HG03565 (cell line): ENCODE results near the gene TGM6.
"Not testable (repeated sequence)": the region's sequence is repeated elsewhere in the genome, so short reads cannot be mapped to it uniquely, and the experiment has no call there.

Experiments used
- ATAC-seq: cut with Tn5 transposase; IDR thresholded peaks from one replicate; pipeline ENCODE4 v1.9.1; 2021; ENCODE audit warnings: mild to moderate bottlenecking, moderate library complexity; ENCODE audit not compliant: unreplicated experiment

Gene TGM6

DNA sequence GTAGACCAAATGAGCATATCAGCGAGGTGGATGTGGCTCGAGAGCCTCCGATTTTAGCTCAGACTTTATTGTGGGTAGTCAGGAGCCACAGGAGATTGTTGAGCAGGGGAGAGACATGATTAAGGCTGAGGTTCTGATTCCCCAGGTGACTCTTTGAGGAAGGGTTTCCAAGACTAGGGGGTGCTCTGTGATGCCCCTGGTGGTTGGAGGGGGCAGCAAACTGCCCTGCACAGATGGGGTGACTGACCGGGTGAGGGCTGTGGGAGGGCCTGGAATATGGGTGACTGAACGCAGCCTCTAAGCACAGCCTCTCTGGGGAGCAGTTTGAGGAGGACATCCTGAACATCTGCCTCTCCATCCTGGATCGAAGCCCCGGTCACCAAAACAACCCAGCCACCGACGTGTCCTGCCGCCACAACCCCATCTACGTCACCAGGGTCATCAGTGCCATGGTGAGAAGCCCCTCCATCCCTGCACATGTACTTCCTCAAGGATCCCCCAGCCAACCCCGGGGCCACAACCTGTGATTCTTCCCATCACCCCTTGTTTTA lies 17.0 kb downstream of the TGM6 start:
- no peak for ATAC-seq

DNA sequence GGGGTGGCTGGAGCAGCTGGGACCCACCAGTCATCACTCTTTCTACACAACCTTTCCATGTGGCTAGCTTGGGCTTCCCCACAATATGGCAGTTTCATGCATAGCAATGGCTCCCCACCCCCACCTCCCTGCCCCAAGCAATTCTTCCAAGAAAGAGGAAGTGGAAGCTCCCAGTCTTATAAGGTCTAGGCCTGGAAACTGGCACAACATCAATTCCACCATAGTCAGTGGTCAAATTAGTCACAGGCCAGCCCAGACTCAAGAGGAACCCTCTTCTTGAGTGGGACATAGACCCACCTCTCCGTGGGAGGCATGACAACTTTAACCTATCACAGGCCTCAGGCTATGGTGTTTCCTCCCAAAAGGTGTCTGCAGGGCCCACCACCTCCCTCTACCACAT lies 17.7 kb downstream of the TGM6 start:
- no peak for ATAC-seq

DNA sequence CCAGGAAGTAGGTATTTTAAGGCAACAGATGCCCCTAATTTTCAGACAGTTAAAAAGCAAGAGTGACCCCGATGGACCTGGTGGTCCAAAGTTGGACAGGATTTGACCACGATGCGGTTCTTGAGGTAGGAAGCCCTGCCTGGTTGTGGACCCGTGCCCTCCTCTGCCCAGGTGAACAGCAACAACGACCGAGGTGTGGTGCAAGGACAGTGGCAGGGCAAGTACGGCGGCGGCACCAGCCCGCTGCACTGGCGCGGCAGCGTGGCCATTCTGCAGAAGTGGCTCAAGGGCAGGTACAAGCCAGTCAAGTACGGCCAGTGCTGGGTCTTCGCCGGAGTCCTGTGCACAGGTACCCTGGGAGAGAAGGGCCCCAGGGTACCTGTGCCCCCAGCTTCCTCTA lies 18.7 kb downstream of the TGM6 start:
- ATAC-seq, result no peak

DNA sequence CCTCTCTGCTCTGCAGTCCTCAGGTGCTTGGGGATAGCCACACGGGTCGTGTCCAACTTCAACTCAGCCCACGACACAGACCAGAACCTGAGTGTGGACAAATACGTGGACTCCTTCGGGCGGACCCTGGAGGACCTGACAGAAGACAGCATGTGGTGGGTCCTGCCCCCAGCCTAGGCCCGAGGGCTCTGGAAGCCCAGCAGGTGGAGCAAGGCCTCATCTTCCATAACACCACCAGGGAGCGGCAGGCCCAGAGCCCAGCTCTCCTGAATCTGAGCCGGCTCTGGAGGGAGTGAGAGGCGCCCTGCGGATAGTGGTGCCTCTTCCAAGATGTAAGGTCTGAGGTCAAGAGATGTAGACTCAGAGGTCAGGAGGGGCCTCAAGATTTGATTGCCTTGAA lies 19.6 kb downstream of the TGM6 start:
- no peak for ATAC-seq

DNA sequence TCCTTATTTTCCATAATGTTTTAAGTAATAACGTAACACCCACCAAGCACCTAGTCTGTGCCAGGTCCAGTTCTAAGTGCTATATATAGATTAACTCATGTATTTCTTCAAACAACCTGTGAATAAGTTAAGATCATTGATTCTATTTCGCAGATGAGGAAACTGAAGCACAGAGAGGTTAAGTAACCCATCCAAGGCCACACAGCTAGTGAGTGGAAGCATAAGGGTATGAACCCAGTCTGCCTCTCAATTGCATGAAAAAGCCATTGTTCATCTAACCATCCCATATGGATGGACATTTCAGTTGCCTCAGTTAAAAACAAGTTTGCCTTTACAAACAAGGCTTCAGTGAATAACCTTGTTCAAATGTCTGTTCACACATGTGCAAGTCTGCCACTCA lies 20.8 kb downstream of the TGM6 start:
- no peak for ATAC-seq

DNA sequence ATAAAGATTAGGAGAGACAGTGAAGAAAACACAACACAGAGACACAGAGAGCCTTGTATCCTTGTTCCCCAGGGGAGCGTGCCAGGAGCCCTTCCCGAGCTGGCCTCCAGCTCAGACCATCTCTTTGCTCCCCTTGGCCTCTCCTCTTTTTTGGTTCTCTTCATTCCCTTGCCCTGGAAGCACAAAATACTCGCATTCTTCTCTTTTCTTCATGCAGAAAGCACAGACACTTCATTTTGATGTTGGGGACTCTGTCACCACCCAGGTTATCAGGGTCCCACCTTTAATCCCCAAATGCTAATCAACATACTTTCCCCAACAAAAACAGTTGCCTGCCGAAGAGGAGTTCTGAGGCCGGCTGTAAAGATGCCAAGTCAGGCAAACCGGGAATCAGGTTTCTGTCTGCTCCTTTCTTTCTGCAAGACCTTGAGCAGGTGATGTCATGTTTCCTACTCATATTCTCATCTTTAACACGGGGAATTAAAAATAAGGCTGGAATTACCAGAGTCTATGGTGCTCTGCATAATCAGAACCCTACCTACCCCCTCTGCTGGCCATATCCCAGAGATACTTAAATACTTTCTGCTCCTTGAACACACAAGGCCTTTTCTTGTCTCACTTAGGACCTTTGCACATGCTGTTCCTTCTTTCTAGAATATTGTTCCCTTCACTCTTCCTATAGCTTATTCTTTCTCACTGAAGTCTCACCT lies 21.7 kb downstream of the TGM6 start:
- no peak for ATAC-seq

DNA sequence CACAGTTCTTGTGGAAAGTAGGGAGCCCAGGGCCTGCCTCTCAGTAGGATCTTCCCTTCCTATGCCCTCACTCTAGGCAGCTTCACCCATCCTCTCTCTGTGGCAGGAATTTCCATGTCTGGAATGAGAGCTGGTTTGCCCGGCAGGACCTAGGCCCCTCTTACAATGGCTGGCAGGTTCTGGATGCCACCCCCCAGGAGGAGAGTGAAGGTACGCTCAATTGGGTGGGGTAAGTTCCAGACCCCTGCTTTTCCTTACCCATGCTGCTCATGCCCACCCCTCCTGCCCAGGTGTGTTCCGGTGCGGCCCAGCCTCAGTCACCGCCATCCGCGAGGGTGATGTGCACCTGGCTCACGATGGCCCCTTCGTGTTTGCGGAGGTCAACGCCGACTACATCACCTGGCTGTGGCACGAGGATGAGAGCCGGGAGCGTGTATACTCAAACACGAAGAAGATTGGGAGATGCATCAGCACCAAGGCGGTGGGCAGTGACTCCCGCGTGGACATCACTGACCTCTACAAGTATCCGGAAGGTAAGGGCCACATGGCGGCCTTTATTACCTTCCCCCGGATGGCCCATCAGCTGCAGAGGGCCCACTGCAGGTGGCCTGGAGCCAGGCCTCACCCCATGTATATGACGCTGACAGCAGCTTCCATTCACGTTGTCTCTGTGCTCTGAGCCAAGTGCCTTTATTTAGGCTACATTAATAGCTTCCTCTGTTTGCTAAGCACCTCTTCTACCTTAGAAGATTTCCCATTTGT lies 22.8 kb downstream of the TGM6 start:
- ATAC-seq, result no peak

DNA sequence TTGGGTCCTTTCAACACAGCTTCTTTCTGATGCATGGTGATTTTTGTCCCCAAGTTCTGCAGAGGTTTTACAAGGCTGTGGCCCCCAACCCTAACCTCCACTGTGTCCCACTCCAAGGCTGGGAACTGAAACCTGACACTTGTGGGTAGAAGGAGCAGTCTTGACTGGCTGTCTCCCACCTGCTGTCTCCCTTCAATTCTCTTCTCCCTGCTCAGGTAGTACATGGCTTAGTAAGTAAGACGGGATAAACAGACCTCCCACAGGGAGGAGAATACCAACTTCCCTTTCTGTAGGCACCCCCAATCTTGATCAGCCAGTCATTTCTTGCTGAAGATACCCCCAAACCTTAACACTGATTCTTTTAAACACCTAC lies 25.0 kb downstream of the TGM6 start:
- no peak for ATAC-seq

DNA sequence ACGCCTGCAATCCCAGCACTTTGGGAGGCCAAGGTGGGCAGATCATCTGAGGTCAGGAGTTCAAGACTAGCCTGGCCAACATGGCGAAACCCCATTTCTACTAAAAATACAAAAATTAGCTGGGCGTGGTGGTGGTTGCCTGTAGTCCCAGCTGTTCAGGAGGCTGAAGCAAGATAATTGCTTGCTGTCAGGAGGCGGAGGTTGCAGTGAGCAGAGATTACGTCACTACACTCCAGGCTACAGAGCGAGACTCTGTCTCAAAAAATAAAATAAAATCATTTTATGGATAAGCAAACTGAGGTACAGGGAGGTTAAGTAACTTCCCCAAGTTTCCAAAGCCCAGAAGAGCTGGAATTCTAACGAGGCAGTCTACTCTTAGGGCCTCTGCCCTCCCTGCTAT lies 26.7 kb downstream of the TGM6 start:
- ATAC-seq, result not testable (repeated sequence)

DNA sequence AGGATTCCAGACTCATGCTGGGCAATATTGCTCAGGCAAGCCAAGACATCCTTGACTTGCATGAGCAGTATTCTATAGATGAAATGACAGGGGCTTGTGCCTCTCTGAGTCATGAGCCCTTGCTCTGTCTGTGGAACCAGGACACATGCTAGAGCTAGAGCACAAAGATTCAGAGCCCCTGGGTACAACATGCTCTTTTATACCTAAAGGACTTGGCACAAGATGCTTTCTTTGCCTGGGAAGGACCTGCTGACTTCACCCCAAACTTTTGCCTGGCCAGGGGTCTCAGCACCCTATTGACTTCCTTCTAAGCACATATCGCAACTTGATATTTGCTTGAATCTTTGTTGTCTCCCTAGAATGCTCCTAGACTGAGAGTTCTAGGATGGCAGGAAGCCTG lies 27.4 kb downstream of the TGM6 start:
- no peak for ATAC-seq

DNA sequence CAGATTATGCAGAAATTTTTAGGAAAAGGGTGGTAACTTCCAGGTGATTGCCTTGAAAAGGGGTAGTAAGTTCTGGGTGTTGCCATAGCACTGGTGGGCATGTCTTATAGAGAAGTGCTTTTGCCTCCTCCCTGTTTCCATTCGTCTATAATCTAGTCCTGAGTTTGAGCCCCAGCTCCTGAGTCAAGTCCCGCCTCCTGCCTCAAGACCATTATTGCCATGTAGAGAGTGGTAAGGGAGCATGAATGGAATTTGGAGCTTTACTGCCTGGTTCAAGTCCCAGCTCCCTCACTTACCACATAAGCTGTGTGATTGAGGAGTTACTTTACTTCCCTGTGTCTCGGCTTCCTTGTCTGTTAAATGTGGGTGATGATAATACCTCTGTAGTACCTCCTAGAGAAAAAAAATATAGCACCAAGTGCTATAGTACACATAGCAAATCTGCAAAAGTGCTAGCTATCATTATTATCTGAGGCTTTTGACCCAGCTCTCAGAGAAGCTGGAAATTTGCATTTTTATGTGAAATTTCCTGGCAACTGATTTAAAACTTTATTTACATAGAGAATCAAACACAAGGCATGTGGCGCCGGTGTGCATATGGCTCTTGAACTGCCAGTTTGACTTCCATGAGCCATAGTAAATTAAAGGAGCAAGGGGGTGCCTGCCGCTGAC lies 36.0 kb downstream of the TGM6 start:
- ATAC-seq, result no peak

DNA sequence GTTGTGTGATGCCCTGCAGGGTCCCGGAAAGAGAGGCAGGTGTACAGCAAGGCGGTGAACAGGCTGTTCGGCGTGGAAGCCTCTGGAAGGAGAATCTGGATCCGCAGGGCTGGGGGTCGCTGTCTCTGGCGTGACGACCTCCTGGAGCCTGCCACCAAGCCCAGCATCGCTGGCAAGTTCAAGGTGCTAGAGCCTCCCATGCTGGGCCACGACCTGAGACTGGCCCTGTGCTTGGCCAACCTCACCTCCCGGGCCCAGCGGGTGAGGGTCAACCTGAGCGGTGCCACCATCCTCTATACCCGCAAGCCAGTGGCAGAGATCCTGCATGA lies 36.5 kb downstream of the TGM6 start:
- ATAC-seq, result no peak

DNA sequence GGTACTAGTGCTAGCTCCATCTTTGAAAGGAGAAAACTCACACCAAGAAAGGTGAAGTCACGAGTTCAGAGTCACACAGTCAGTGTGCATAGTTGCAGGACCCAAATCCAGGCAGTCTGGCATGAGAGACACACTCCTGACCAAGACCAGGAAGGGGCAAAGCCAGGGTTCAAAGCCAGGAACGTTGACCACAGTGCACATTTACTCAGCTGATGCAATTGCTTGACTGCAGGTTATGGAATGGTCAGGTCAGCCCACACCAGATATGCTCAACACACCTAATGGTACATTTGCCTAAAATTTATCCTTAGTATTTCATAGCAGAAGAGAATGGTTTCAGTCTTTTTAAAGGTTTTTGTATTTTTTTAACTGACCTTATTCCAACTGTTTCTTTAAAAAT lies 37.7 kb downstream of the TGM6 start:
- no peak for ATAC-seq

DNA sequence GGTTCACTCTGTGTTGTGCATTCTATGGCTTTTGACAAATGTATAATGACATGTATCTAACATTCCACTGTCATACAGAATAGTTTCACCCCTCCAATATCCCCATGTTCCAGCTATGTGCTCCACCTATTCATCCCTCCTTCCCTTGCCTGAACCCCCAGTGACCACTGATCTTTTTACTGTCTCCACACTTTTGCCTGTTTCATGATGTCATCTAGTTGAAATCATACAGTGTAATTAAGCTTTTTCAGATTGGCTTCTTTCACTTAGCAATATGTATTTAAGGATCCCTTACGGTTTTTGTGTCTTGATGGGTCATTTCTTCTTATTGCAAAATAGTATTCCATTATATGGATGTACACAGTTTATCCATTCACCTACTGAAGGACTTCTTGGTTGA lies 39.8 kb downstream of the TGM6 start:
- no peak for ATAC-seq

DNA sequence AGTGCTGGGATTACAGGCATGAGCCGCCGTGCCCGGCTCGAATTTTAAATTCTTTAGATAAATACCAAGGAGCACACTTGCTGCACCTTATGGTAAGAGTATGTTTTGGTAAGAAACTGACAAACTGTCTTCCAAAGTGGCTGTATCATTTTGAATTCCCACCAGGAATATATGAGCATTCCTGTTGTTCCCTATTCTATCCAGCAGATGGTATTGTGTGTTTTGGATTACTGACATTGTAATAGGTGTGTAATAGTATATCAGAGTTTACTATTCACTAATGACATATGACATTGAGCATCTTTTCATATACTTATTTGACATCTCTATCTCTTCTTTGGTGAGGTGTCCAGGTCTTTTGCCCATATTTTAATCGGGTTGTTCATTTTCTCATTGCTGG lies 40.5 kb downstream of the TGM6 start:
- no peak for ATAC-seq

DNA sequence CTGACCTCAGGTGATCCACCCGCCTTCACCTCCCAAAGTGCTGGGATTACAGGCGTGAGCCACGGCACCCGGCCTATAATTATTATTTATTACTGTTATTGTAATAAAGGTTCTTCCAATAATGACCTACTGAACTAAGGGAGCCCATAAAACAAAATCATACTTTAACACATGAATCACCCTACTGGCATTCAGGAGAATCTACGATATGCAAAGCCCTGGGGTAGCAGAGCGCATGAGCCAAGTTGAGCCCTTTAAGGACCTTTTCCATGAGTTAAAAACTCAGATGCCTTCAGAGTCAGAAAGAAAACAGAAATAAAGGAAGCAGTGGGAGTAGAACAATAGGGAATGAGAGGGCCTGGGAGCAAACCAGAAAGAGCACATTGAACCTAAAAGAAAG lies 48.4 kb downstream of the TGM6 start:
- no peak for ATAC-seq

DNA sequence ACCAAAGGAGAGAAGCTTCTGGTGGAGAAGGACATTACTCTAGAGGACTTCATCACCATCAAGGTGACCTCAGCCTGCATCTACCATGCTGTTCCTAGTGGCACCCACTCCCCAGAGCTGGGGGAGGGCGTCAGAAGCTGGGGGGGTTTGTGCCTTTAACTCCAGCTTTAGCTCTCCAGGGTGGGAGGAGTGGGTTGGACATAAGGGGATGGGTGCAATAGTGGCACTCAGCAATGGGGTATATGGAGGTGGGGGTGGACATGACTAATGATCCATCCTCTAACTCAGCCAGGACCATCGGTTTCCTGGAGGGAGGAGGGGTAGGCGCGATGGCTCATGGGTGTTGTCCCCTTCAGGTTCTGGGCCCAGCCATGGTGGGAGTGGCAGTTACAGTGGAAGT lies 49.8 kb downstream of the TGM6 start:
- no peak for ATAC-seq

DNA sequence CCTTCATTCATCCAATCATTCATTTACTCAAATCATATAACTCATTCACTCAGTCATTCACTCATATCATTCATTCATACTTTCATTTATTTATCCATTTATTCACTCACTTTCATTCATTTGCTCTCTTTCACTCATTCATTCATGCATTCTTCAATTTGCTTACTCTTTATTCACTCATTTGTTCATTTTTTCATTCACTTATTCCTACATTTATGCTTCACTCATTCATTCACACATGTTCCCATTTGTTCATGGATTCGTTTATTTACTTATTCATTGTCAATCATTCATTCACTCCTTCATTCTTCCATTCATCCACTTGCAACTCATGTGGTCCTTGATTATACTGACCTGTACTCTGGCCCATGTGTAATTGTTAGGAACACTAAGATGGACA lies 50.5 kb downstream of the TGM6 start:
- no peak for ATAC-seq

DNA sequence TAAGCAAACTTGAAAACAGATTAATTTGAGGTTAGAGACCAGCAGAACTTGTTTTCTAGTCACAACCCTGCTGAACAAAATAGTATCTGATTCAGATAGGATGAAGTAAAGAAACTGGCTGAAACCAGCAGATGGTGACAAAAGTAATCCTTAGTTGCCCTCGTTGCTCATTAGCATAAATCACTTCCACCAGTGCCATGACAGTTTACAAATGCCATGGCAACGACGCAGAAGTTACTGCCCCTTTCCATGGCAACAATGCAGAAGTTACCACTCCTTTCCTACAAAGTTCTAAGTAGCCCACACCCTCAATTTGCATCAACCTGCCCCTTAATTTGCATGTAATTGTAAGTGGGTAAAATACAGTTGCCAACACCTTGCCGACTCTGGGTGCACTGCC lies 66.1 kb downstream of the TGM6 start:
- no peak for ATAC-seq

DNA sequence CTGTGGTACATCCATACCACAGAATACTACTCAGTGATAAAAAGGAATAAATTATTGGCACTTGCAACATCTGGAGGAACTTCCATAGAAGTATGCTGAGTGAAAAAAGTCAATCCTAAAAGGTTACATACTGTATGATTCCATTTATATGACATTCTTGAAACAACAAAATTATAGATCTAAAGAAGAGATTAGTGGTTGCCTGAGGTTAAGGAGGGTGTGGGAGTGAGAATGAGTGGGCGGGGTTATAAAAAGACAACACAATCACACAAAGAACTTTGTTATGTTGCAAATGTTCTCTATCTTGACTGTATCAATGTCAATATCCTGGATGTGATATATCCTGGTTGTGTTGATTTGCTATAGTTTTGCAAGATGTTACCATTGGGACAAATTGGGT lies 68.7 kb downstream of the TGM6 start:
- ATAC-seq, result no peak

DNA sequence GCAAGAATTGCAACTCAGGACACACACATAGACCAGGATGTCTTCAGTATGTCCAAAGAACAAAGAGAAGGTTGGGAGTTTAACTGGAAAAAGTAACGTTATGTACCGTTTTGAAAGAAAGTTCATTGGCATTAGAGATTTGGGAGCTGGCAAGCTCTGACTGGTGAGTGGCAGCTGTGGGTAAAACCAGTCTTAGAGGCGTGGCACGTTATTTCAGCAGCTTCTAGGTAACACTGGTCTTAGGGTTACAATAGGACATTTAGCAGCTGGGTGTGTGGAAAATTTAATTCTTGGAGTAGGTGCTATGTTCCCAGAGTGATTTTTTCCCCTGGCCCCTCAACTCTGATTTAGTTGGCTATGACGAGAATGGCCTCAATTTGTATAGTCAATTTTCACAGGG lies 70.7 kb downstream of the TGM6 start:
- no peak for ATAC-seq
